RCC 7860 (cell line): ENCODE measurements around the gene FMN2.

Experiments used
- DNase-seq: peaks from one replicate; pipeline ENCODE4 v3.0.0-alpha.2; 2015; ENCODE audit warnings: low spot score
- FAIRE-seq: peaks from 2 replicates; lab custom pipeline; 2012; peaks lifted over from hg19 to GRCh38; lab: Jason Lieb, UNC

The FMN2 gene

DNA sequence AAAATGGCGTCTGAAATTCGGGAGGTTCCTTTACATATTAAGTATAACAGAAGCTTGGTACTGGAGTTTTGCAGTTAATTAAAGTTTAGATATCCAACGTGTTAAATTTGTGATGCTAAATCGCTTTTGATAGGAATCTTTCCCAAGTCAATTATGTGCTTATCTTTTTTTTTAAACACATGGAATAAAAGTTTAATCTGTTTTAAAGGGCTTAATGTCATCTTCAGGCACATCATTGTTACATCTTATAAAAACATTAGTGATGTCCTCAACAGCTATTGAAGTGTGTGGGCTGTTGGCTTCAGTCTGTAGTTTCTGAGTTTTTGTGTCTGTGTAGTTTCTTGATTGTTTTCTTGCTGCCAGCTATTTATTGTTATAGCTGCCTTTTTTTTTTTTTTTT is 5.3 kb downstream of the FMN2 start:
- no peak for DNase-seq
- no peak for FAIRE-seq

DNA sequence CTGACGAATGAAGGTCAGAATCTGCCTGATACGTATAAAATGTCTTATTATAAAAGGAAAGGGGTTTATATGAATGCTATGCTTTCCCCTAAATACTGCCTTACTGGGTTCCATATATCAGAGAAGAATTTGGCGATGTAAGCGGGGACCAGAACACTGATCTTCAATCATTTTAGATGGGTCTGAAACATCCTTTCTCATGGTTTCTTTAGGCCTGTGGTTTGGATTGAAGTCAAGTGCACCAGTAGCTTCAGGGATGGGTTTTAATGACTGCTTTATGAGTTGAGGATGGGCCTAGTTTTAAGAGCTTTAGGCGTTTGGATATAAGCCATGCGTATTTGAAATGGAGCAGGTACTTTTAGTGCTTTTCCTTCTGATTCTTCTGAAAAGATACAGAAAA is 6.9 kb downstream of the FMN2 start:
- DNase-seq (no peak), FAIRE-seq (no peak)

DNA sequence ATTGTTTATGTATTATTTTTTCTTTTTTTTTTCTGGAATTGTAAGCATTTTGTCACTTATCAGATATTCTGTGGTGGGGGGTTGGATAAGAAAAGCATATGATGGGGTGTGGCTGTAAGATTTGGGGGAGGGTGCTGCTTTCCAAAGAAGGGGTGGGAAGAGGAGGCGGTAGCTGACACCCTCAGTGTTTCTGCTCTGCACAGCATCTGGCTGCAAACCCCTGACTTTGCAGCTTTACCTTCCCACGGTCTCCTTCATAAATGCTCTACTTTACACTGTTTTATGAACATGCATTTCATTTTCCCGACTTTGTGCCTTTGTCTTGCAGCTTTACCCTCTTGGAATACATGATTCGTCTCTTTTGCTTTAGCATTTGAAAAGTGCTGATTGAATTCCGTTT is 7.6 kb downstream of the FMN2 start:
- no peak for DNase-seq
- FAIRE-seq, result no peak

DNA sequence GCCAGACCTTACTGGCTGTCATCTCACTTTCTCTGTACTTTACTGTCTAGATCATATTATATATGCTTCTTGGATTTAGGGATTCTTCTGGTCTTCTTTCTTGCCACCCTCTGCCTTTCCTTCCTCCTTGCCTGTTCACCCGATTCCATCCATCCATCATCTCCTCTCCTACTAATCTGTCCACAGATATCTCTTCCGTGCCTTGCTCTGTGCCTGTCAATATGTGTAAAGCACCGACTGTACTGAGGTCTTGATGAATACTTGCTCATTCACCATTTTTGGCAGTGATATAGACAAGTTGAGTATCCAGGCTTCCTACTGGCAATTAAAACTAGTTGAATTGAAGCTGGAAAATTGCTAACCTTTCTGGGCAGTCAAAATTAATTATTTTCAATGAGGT is 8.1 kb downstream of the FMN2 start:
- DNase-seq (no peak), FAIRE-seq (no peak)

DNA sequence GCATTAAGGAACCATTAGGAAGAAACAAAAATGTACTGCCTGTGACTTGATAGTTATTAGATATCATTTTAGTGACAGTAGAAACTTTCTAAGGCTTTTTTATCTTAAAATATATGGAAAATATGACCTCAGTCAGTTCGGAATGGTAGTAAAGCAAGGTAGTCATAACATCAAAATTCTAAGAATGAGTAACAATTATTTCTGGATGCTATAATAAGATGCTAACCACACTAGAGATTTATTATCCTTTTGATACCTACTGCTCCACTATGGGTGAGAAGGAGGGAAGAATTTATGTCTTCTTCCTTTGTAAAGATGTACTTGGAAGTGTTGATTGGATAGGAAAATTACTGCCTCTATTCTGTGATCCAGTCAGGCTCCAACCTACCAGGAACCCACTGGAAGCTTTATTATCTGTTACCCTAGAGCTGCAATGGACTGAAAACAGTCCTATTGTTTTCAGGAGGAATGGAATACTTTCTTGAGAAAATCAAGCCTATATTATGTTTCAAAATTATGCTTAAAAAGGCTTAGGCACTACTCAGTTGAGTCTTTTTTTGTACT is 8.8 kb downstream of the FMN2 start:
- DNase-seq (no peak), FAIRE-seq (no peak)

DNA sequence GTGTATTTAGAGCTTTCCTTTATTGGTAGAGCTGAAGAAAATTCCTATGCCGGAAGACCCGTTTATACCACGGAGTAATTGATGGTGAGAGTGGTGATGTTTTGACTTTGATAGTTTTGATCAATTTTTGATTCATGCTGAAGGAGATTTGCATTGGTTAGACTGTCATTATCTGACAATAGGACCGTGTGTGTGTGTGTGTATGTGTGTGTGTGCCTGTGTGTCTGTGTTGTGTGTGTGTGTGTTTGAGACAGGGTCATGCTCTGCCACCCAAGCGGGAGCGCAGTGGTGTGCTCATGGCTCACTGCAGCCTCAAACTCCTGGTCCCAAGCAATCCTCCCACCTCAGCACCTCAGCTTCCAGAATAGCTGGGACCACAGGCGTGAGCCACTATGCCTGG is 9.6 kb downstream of the FMN2 start:
- DNase-seq, result no peak
- no peak for FAIRE-seq

DNA sequence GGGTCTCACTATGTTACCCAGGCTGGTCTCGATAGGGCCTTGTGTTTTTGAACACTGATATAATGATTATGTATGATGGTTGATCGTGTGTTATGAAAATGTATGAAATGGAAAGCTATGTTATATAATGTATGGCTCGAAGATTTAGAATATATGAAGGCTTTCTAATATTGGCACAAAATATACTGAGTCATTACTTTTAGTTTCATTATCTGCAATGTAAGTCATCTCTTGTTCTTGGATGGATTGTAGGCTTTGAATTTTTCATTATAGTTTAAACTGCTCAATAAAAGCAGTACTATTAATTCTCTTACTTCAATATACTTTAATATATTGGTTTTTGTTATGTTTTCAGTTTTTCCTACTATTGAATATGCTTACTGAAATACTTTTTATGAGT is 10.1 kb downstream of the FMN2 start:
- FAIRE-seq (no peak), DNase-seq (no peak)

DNA sequence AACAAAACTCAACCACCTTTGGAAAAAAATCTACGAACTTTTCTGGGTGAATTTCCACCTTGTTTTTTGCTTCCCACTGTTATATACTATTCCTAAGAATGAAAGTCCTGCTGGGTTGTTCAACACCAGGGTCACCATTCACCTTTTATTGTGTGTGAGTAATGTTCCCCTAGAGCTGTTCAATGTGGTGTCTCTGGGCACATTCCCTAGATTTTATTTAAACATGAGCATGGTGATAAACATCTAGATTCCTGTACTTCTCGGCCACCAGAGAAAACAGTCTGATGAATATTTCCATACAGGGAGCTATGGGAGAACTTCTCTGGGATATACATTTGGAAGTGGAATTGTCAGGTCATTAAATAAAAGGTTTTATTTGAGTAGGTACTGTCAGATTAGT is 13.0 kb downstream of the FMN2 start:
- FAIRE-seq (no peak), DNase-seq (no peak)

DNA sequence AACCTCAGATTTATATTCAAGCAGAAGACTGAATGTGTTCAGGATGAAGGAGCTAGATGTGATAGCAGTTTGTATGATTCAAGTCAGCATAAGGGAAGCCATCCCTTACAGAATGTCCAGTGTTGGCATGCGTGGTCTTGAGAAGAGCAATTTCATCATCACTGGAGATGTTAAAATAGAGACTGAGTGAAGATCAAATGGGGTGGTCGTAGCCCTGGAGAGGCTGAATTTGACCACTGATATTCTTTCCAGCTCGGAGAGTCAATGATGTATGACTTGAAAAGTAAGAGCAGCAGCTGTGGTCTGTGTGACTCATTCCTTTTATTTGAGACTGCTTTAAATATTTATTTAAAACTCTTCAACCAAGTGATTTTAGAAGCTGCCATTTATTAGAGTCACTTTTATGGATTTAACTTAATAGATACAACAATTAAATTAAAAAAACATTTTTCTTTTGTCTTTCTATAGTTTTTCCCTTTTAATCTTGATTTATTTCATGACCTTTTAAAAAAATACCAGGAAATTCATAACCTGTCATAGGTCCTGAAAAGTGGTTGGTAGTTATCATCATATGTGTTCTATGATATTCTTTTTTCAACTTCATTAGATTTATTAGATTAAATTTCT is 15.5 kb downstream of the FMN2 start:
- DNase-seq (peak; percentile 25), FAIRE-seq (peak; percentile 85)

DNA sequence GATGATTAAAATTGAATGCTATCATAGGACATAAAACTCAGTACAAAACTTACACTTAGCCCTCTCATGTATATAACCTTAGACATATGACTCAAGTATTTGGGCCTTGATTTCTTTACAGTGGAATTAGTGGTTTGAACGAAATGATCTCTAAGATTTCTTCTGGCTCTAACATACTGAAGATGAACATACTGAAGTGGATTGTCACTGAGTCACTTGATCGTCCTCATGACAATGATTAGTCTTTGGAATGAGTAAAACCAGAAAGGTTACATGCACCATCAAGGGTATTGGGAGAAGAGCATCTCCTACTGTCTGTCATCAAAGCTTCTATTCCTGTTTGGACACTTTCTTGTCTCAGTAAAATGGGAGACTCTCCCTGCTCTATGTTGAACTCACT is 17.4 kb downstream of the FMN2 start:
- DNase-seq (no peak), FAIRE-seq (no peak)

DNA sequence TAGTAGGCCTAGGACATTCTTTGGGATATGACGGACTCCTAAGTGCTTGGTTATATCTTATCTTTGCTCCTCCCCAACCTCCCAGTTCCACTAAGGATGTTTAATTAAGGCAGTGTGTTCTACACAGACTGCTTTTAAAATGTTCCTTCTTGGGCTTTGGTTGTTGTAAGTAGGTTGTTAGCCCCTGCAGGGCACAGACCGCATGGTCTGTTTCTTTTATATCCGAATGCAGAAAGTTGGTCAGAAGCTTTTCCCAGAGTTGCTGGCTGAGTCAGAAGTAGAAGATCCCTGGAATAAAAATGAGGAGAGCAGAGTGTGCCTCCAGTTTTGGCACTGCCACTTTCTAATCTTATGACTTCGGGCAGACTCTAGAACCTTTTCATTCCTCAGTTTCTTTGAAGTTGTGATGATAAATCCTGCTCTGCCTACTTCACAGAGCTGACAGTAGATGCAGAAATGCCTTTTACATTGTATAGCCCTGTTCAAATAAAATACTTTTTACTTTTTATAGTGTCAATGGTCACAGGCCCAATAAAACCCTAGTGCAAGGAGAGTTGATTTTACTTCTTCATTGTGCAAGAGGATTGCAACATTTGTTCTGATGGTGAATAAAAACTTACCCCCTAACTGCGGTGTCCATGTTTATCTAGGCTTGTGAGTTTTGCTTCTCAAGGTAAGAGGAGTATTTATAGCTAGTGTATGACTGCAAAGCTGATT is 18.4 kb downstream of the FMN2 start:
- FAIRE-seq, result no peak
- DNase-seq, result no peak

DNA sequence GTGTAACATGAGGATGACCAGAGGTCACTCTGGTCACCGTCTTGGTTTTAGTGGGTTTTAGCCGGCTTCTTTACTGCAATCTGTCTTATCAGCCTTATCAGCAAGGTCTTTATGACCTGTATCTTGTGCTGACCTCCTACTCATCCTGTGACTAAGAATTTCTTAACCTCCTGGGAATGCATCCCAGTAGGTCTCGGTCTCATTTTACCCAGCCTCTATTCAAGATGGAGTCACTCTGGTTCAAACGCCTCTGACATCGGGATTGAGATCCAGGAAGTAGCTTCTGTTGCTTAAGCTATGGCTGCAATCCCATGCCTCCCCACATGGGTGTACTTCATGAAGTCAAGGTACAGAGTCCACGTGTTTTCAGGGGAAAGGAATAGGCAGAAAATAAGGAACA is 19.9 kb downstream of the FMN2 start:
- FAIRE-seq (no peak), DNase-seq (peak; percentile 41)

DNA sequence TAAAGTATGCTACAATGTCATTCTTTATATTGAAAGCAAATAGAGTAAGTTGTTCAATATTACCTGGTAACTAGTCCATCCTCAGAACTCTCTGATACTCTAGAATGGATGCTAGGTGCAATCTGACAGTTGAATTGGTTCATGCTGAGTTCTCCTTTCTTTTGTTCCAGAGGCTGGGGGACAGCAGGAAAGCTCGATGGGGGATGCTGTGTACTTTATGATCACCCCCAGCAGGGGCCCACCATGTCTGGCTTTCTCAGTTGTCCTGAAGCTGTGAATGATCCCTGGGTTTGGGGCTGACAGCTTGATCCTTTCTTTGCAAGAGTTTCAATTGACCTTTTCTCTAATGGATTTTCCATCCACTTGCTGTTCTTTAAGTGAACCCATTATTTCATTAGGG is 22.5 kb downstream of the FMN2 start:
- FAIRE-seq, result no peak

DNA sequence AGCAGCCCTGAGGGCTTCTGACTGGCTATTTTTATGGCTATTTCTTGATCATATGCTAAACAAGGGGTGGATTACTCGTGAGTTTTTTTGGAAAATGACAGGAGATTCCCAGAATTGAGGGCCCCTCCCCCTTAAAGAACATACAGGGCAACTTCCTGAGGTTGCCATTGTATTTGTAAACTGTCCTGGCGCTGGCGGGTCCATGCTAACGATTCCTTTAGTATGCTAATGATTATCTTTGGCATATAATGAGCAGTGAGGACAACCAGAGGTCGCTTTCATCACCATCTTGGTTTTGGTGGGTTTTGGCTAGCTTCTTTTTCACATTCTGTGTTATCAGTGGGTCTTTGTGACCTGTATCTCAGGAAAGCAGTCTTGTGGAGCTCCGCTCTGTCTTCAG is 24.1 kb downstream of the FMN2 start:
- no peak for DNase-seq
- FAIRE-seq, result no peak

More for the DNA sequence above, 22.5 kb downstream of the FMN2 start:
- no peak for DNase-seq

DNA sequence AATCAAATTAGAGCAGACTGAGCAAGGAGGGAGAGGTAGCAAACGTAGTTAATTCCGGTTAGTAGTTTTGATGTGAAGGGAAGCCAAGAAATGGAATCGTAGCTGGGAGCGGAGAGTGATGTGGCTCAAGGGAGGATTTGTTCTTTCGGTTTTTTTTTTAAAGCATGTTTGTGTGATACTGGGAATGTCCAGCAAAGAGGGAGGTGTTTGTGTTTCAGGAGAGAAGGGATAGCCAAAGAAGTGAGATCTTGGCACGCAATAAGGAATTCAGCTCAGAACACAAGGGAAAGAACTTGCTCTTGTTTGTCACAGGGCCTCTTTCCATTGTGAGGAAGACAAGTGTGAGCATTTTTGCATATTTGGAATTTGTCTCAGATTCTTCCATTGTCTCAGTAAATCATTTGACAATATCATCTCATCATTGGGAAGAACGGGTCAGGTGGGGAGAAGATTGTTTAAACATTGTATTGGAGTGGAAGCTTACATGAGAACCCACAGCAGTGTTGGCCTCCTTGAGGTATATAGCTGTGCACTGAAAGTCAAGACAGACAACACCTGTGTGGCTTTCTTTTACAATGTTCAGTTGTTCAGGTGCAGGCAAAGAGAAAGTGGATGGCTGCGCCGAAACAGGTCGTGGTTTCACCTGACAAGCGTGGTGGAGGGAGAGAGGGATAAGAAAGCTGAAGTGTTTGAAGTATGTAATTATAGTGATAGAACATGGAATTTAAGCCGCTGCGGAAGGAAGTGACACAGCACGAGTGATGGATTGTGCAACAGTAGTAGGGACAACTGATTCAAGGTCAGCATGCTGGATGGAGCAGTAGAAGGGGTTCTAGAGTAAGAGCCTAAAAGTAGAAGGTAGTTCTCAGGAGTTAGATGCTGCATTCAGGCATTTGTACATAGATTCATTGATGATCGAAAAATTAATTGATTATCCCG is 25.4 kb downstream of the FMN2 start:
- FAIRE-seq, result no peak
- DNase-seq, result no peak

DNA sequence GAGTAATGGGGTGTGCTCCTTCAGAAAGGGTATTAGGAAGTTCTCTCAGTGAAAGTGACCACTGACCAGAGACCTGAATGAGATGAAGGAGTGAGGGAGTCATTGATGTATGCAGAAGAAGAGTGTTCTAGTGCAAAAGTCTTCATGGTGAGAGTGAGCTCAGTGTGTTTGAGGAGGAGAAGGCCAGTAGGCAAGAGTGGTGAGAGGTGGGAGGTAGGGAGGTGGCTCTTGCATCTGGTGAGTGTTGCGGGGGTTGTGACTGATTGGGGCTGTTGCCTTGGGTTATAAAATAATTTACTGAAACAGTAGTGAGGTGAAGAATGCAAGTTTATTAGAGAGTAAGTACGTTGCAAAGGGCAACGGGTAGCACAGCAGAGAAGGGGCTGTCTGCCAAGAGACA is 26.2 kb downstream of the FMN2 start:
- no peak for FAIRE-seq
- DNase-seq, result no peak

DNA sequence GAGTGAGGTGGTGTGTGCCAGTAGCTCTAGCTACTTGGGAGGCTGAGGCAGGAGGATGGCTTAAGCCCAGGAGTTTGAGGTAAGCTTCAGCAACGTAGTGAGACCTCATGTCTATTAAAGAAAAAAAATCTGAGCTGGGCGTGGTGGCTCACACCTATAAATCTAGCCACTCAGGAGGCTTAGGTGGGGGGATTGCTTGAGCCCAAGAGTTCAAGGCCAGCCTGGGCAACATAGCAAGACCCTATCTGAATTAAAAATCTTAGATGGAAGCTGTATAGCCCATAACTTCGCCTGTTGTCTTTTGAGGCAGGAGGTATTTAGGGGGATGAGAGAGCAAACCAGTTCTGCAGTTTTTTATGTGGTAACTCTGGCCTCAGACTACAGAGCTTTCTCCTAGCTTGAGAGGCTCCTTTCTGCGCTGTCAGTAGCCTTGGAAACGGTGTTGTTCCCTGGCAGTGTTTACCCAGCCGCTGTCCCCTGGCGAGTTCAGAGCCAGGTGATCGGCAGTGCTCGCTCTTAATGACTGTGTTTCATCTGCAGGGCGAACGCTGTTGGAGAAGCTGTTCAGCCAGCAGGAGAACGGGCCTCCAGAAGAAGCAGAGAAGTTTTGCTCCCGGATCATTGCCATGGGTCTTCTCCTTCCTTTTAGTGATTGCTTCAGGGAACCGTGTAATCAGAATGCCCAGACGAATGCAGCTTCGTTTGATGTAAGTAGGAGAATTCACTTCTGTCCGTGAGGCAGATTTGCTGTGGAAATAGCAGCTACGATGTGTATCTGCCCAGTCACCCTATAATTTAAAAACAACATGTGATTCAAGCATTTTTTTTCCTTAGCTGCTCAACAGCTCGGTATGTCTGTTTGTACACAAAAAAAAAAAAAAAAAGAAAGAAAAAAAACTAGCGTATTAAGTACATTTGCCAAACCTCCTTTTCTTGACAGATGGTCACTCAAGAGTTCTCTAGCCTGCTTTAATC is 31.2 kb downstream of the FMN2 start:
- no peak for FAIRE-seq
- DNase-seq, result no peak

DNA sequence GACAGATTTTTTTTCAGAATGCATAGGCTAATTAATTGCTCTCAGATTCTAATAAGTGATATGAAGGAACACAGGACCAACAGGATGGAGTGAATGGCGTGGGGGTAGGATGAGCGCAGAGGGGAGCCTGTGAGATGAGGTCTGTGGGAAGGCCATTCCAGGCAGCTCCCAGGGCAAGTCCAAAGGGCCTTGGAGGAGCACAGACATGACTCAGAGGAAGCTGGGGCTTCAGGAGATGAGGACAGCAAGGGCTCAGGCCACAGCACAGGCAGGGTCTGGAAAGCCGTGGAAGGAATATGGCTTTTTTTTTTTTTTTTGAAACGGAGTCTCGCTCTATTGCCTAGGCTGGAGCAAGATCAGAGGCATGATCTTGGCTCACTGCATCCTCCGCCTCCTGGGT is 35.1 kb downstream of the FMN2 start:
- DNase-seq (peak; percentile 16), FAIRE-seq (no peak)

DNA sequence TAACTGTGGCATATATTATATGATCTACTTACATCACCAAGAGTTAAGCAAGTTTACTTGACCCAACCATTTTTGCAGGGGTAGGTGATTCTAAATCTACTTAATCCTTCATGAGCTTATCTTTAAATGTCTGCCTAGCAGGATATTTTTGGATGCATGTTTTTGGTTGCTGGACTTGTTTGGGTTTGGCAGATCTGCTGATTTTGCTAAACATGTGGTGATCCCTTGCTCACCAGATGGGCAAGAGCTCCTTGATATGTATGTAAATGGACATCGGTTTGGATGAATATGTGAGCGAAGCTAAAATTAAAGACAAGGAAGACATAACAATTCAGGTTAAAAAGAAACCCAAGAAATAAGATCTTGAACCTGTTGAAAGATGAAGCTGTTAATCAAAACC is 36.7 kb downstream of the FMN2 start:
- FAIRE-seq (no peak), DNase-seq (no peak)

DNA sequence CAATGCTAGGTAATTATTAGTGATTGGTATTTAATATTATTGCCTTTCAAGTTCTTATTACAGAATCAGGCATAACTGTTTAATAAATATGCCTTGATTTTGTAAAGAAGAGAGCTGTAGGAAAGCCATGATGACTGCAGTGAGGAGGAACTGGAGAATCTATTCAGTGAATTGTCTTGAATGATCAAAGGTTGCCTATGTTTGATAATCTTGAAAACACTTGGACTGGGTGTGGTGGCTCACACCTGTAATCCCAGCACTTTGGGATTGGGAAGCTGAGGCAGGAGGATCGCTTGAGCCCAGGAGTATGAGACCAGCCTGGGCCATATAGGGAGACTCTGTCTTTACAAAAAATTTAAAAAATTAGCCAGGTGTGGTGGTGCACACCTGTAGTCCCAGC is 42.4 kb downstream of the FMN2 start:
- FAIRE-seq, result no peak
- DNase-seq, result no peak
